Activated T-helper 1 cell treated with anti-CD3 and anti-CD28 coated beads, Interleukin-12 subunit alpha, Interleukin-12 subunit beta, Interleukin-2, Interleukin-4 antibody, amounts not matched to agents 30 ng/mL and 10 ng/mL and 1 ng/mL, durations not matched to agents 14 hours and 24 hours and 36 hours (primary cell): ENCODE results near the gene RAB42. TPM values are rescaled to one million over a fixed set of nuclear protein-coding genes. Genes with fewer than 3 reads are reported as not detected.
"Not testable (repeated sequence)": the region's sequence is repeated elsewhere in the genome, so short reads cannot be mapped to it uniquely, and the experiment has no call there.

ENCODE experiments used
- DNase-seq: peaks from one replicate; pipeline ENCODE4 v3.0.0; 2021; ENCODE audit warnings: low spot score
- H3K27ac Mint-ChIP-seq: one replicate; pipeline ENCODE4 v1.8.0; 2021; ENCODE audit warnings: mild to moderate bottlenecking, mixed read lengths
- H3K27me3 Mint-ChIP-seq: one replicate; pipeline ENCODE4 v1.8.0; 2022; ENCODE audit warnings: mild to moderate bottlenecking, moderate library complexity, mixed read lengths; ENCODE audit not compliant: insufficient read depth
- H3K36me3 Mint-ChIP-seq: one replicate; pipeline ENCODE4 v1.8.0; 2021; ENCODE audit warnings: low read depth, mixed read lengths
- H3K4me1 Mint-ChIP-seq: one replicate; pipeline ENCODE4 v1.8.0; 2021; ENCODE audit warnings: low read depth, mixed read lengths
- H3K4me3 Mint-ChIP-seq: one replicate; pipeline ENCODE4 v1.8.0; 2021; ENCODE audit warnings: mild to moderate bottlenecking, moderate library complexity, mixed read lengths
- H3K9me3 Mint-ChIP-seq: one replicate; pipeline ENCODE4 v1.8.0; 2021; ENCODE audit warnings: mixed read lengths
- intact Hi-C: fragments of 100-400 bp; cut with micrococcal nuclease; formaldehyde crosslinking; loops from one replicate; pipeline ENCODE4 v1.15.1; 2024
- total RNA-seq: library from RNA; stranded (reverse); gene quantifications from 2 replicates; pipeline ENCODE4 v1.2.3, GENCODE V29; 2022

Gene RAB42
- total RNA-seq, 1 donor from 2014 or later, result not detected

- no peak for DNase-seq
- no peak overlapping the region for H3K4me3 Mint-ChIP-seq
- intact Hi-C loops, result no loop called here
- peaks cover 13% of the 10 kb centered on the region for H3K4me1 Mint-ChIP-seq
- no peaks in the 10 kb centered on the region for H3K9me3 Mint-ChIP-seq
- no peak overlapping the region for H3K27ac Mint-ChIP-seq
- H3K27me3 Mint-ChIP-seq, result peaks cover 7% of the 10 kb centered on the region
- H3K36me3 Mint-ChIP-seq, result peaks cover 5% of the 10 kb centered on the region
Measured at GRCh38 chr1:28595412-28596191, 3.5 kb downstream of the RAB42 start.

GRCh38 chr1:28596276-28596675, 4.2 kb downstream of the RAB42 start:
- intact Hi-C loops, H3K4me3 Mint-ChIP-seq, H3K36me3 Mint-ChIP-seq, H3K27ac Mint-ChIP-seq, DNase-seq, H3K9me3 Mint-ChIP-seq, H3K27me3 Mint-ChIP-seq: not testable (repeated sequence)
- peaks cover 13% of the 10 kb centered on the region for H3K4me1 Mint-ChIP-seq

GRCh38 chr1:28601696-28602095, 9.6 kb downstream of the RAB42 start:
- no peak overlapping the region for H3K4me3 Mint-ChIP-seq

DNA sequence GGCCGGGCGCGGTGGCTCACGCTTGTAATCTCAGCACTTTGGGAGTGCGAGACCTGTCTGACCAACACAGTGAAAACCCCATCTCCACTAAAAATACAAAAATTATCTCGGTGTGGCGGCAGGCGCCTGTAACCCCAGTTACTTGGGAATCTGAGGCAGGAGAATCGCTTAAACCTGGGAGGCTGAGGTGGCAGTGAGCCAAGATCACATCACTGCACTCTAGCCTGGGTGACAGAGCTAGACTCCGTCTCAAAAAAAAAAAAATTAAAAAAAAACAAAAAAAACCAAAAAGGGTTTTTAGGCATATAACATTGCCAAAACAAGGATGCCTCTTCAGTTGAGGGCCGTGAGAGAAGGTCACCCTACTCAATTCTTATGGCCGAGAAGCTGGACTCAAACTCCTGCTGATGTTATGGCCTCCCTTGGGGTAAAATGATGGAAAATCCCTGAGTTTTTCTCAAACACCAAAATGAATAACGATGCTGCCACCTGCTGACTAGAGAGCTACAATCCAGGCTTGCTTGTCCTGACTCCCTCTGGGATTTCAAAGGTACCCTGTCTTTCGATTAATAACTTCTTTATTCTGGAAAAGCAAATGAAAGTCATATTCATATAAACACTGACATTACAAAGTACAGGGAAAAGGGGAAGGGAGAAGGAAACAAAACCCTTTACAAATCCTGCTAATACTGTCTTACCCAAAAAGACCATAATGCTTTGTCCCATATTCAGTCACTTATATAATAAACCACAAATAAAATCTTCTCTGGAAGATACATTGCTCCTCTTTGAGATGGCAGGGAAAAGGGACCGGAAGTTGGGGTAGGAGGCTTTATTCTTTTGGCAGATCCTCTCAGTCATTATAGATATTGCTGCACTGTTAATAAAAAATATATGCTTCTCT, 10.7 kb downstream of the RAB42 start:
- peaks cover 23% of the 10 kb centered on the region for H3K4me1 Mint-ChIP-seq
- intact Hi-C loops, result loop anchor here (1.0 to 2.0 kb wide), 3 partner anchors 21 to 243 kb away; no protein-coding TSS in a partner anchor
- no peaks in the 10 kb centered on the region for H3K9me3 Mint-ChIP-seq
- no peak overlapping the region for H3K4me3 Mint-ChIP-seq
- no peak overlapping the region for H3K27ac Mint-ChIP-seq
- no peak for DNase-seq
- H3K36me3 Mint-ChIP-seq, result peaks cover 21% of the 10 kb centered on the region
- H3K27me3 Mint-ChIP-seq, result no peaks in the 10 kb centered on the region

More at GRCh38 chr1:28601696-28602095, 9.6 kb downstream of the RAB42 start:
- H3K4me1 Mint-ChIP-seq, result peaks cover 23% of the 10 kb centered on the region
- H3K27me3 Mint-ChIP-seq, result no peaks in the 10 kb centered on the region
- DNase-seq, result no peak
- no peak overlapping the region for H3K27ac Mint-ChIP-seq
- peaks cover 21% of the 10 kb centered on the region for H3K36me3 Mint-ChIP-seq
- intact Hi-C loops, result loop anchor here (1.0 to 2.0 kb wide), 2 partner anchors 83 to 242 kb away; no protein-coding TSS in a partner anchor
- H3K9me3 Mint-ChIP-seq, result no peaks in the 10 kb centered on the region

GRCh38 chr1:28604411-28604810, 12.3 kb downstream of the RAB42 start:
- Mint-ChIP-seq H3K4me3 (no peak overlapping the region), H3K27me3 (no peaks in the 10 kb centered on the region), H3K27ac (no peak overlapping the region), H3K9me3 (no peaks in the 10 kb centered on the region), H3K36me3 (peaks cover 20% of the 10 kb centered on the region), H3K4me1 (peaks cover 15% of the 10 kb centered on the region)
- intact Hi-C loops, result no loop called here
- no peak for DNase-seq

DNA sequence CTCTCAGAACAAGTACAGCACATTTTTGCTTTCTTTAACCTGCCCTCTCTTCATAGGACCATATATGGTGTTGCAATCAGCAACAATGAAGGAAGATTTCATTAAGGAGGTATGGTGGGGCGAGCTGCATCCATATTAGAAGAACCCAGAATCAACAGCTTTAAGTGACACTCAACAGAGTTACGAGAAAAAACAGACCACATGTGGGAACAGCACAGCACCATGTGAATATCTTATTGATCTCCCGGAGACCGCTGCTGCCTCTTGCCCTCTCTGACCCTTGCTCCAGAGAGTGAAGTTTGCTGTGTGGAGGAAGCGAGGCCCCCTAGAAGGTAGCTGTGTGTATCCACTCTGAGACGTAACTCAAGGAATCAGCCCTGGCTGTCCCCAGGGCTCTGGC, 12.9 kb downstream of the RAB42 start:
- H3K27me3 Mint-ChIP-seq, result no peaks in the 10 kb centered on the region
- DNase-seq, result no peak
- H3K36me3 Mint-ChIP-seq, result peaks cover 22% of the 10 kb centered on the region
- peaks cover 10% of the 10 kb centered on the region for H3K4me1 Mint-ChIP-seq
- H3K4me3 Mint-ChIP-seq, result no peak overlapping the region
- H3K27ac Mint-ChIP-seq, result no peak overlapping the region
- intact Hi-C loops, result no loop called here
- H3K9me3 Mint-ChIP-seq, result no peaks in the 10 kb centered on the region

DNA sequence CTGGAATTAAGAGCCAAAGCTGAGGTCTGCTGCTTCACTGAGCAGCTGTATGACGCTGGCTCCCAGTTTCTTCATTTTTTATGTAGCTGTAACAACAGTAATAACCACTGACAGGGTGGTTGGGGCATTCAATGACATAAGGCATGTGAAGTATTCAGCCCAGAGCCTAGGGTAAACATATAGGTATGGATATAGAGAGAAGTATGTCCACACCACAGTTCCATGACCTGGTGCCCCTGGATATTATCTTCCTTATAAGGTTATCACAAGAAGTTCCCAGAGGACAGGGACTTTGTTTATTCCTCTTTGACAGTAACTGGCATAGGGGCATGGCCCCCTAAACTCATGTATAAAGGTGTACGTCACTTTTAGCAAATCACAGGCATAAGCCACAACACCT, 14.7 kb downstream of the RAB42 start:
- no peaks in the 10 kb centered on the region for H3K9me3 Mint-ChIP-seq
- intact Hi-C loops, result no loop called here
- H3K36me3 Mint-ChIP-seq, result peaks cover 24% of the 10 kb centered on the region
- no peak overlapping the region for H3K27ac Mint-ChIP-seq
- H3K4me1 Mint-ChIP-seq, result peaks cover 6% of the 10 kb centered on the region
- H3K4me3 Mint-ChIP-seq, result no peak overlapping the region
- DNase-seq, result no peak
- H3K27me3 Mint-ChIP-seq, result no peaks in the 10 kb centered on the region

- no peaks in the 10 kb centered on the region for H3K27me3 Mint-ChIP-seq
- H3K27ac Mint-ChIP-seq, result no peak overlapping the region
- intact Hi-C loops, result no loop called here
- no peak for DNase-seq
- no peak overlapping the region for H3K4me3 Mint-ChIP-seq
- no peaks in the 10 kb centered on the region for H3K9me3 Mint-ChIP-seq
- no peaks in the 10 kb centered on the region for H3K4me1 Mint-ChIP-seq
- H3K36me3 Mint-ChIP-seq, result peaks cover 30% of the 10 kb centered on the region
Measured at GRCh38 chr1:28613175-28613574, 21.1 kb downstream of the RAB42 start.

DNA sequence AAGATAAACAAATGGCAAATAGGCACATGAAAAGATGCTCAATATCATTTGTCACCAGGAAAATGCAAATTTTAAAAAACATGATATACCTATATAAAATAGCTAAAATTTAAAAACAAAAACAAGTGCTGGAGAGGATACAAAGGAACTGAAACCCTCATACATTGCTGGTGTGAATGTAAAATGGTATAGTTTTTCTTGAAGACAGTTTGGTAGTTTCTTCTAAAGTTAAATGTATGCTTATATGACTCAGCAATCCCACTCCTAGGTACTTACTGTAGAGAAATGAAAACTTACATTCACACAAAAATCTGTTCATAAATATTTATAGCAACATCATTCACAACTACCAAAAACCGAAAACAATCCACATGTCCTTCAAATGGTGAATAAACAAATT, 39.6 kb downstream of the RAB42 start:
- H3K4me1 Mint-ChIP-seq, result peaks cover 9% of the 10 kb centered on the region
- intact Hi-C loops, result no loop called here
- no peak for DNase-seq
- no peak overlapping the region for H3K4me3 Mint-ChIP-seq
- no peaks in the 10 kb centered on the region for H3K27me3 Mint-ChIP-seq
- no peak overlapping the region for H3K27ac Mint-ChIP-seq
- H3K36me3 Mint-ChIP-seq, result peaks cover 3% of the 10 kb centered on the region
- H3K9me3 Mint-ChIP-seq, result no peaks in the 10 kb centered on the region

- Mint-ChIP-seq H3K36me3 (peaks cover 4% of the 10 kb centered on the region), H3K27me3 (no peaks in the 10 kb centered on the region), H3K27ac (peak overlapping the region; percentile 25), H3K9me3 (no peaks in the 10 kb centered on the region), H3K4me1 (peaks cover 9% of the 10 kb centered on the region), H3K4me3 (no peak overlapping the region)
- DNase-seq, result no peak
- intact Hi-C loops, result no loop called here
Measured at GRCh38 chr1:28632560-28632959, 40.5 kb downstream of the RAB42 start.

GRCh38 chr1:28640766-28641165, 48.7 kb downstream of the RAB42 start:
- peak overlapping the region; percentile 99 for H3K4me3 Mint-ChIP-seq
- H3K9me3 Mint-ChIP-seq, result no peaks in the 10 kb centered on the region
- H3K27ac Mint-ChIP-seq, result no peak overlapping the region
- intact Hi-C loops, result loop anchor here (5.0 to 10.0 kb wide), 2 partner anchors 393 to 556 kb away; partner anchors contain the start of gene EYA3
- H3K36me3 Mint-ChIP-seq, result peaks cover 14% of the 10 kb centered on the region
- H3K4me1 Mint-ChIP-seq, result peaks cover 47% of the 10 kb centered on the region
- peak; percentile 24 for DNase-seq
- H3K27me3 Mint-ChIP-seq, result no peaks in the 10 kb centered on the region

DNA sequence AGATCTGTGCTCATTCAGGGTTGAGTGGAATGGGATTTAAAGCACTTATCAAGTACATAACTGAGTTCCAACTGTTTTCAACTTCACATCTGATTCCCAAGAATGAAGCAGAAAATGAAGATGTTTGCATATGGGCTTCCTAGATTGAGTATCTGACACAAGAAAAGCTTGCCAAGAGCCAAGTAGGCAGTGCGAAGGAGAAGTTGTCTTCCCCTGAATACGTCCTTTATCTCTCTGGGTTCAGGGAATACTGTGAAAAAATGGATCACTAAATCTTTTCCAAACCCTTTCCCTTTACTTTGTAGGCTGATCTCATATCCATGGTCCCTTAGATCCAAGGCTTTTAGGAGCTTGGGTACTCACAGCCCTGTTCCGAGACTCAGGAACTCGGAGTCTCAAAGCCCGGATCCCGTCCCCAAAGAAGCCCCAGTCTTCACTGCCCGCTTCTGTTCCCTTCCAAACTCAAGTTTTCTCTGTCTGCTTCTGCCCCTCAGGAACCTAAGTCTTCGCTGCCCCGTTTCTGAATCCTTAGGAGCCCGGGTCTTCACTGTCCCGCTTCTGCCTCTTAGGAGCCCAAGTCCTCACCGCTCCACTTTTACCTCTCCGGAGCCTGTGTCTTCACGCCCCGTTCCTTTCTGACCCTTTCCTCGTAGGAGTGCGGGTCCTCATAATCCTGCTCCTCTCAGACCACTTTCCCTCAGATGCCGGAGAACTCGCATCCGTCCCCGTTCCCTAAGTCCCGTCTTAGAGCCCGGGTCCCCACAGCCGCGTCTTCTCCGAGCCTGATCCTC, 50.2 kb downstream of the RAB42 start:
- Mint-ChIP-seq H3K27ac (peak overlapping the region; percentile 99), H3K4me1 (peaks cover 49% of the 10 kb centered on the region), H3K4me3 (peak overlapping the region; percentile 99), H3K36me3 (peaks cover 14% of the 10 kb centered on the region), H3K9me3 (no peaks in the 10 kb centered on the region), H3K27me3 (no peaks in the 10 kb centered on the region)
- intact Hi-C loops, result loop anchor here (2.0 to 10.0 kb wide), 5 partner anchors 123 to 557 kb away; partner anchors contain the start of genes EYA3 and SRSF4
- no peak for DNase-seq
